Parathyroid adenoma (tissue), 2 donors: Measurements from ENCODE around the gene BCAS4.

Experiments used
- H2AFZ ChIP-seq: fragments of 300-600 bp; sonication (generic); one replicate; pipeline ENCODE4 v1.7.0; 2017; ENCODE audit warnings: antibody characterized with exemption, mild to moderate bottlenecking
- H3K27ac ChIP-seq: fragments of 300-600 bp; sonication (generic); one replicate; pipeline ENCODE4 v1.7.0; 2017
- H3K27me3 ChIP-seq: fragments of 300-600 bp; sonication (generic); one replicate; pipeline ENCODE4 v1.7.0; 2017; ENCODE audit warnings: low read length; ENCODE audit not compliant: control insufficient read depth, insufficient read depth
- H3K36me3 ChIP-seq: fragments of 300-600 bp; sonication (generic); one replicate; pipeline ENCODE4 v1.7.0; 2017; ENCODE audit warnings: low read length; ENCODE audit not compliant: control insufficient read depth, insufficient read depth
- H3K4me1 ChIP-seq: fragments of 300-600 bp; sonication (generic); one replicate; pipeline ENCODE4 v1.7.0; 2017; ENCODE audit warnings: control low read depth
- H3K4me2 ChIP-seq: fragments of 300-600 bp; sonication (generic); one replicate; pipeline ENCODE4 v1.7.0; 2017; ENCODE audit warnings: low read length
- H3K4me3 ChIP-seq: fragments of 300-600 bp; sonication (generic); one replicate; pipeline ENCODE4 v1.7.0; 2017; ENCODE audit warnings: low read depth, low read length
- H3K79me2 ChIP-seq: fragments of 300-600 bp; sonication (generic); one replicate; pipeline ENCODE4 v1.7.0; 2017; ENCODE audit warnings: control low read depth
- H3K9ac ChIP-seq: fragments of 300-600 bp; sonication (generic); one replicate; pipeline ENCODE4 v1.7.0; 2017; ENCODE audit warnings: mild to moderate bottlenecking
- H3K9me3 ChIP-seq: fragments of 300-600 bp; sonication (generic); one replicate; pipeline ENCODE4 v1.7.0; 2017; ENCODE audit warnings: low read length; ENCODE audit not compliant: control insufficient read depth
- TF ChIP-seq, protein P1 (sequence below): fragments of 300-600 bp; sonication (generic); IDR thresholded peaks from one replicate; pipeline ENCODE4 v1.7.0; 2017; ENCODE audit warnings: antibody characterized with exemption, mild to moderate bottlenecking
- donor health status: primary hyperparathyroidism.

Gene BCAS4

DNA sequence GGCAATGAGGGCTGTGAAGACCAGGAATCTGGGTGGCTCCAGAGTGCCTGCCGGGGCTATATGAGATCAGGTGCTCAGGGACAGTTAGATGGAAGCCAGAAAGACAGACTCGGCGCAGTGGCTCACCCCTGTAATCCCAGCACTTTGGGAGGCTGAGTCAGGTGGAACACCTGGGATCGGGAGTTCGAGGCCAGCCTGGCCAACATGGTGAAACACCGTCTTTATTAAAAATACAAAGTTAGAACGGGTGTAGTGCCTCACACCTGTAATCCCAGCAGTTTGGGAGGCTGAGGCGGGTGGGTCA is 43.4 kb downstream of the BCAS4 start:
- Histone ChIP-seq H3K36me3 (no peaks in the 10 kb centered on the region), H3K9me3 (no peaks in the 10 kb centered on the region), H3K79me2 (no peaks in the 10 kb centered on the region), H3K4me3 (no peak overlapping the region), H3K4me1 (peaks cover 27% of the 10 kb centered on the region), H3K9ac (no peak overlapping the region), H3K4me2 (no peak overlapping the region), H3K27me3 (no peaks in the 10 kb centered on the region), H3K27ac (peak overlapping the region; percentile 87), H2AFZ (peak overlapping the region; percentile 64)
- TF ChIP-seq, protein P1, sequence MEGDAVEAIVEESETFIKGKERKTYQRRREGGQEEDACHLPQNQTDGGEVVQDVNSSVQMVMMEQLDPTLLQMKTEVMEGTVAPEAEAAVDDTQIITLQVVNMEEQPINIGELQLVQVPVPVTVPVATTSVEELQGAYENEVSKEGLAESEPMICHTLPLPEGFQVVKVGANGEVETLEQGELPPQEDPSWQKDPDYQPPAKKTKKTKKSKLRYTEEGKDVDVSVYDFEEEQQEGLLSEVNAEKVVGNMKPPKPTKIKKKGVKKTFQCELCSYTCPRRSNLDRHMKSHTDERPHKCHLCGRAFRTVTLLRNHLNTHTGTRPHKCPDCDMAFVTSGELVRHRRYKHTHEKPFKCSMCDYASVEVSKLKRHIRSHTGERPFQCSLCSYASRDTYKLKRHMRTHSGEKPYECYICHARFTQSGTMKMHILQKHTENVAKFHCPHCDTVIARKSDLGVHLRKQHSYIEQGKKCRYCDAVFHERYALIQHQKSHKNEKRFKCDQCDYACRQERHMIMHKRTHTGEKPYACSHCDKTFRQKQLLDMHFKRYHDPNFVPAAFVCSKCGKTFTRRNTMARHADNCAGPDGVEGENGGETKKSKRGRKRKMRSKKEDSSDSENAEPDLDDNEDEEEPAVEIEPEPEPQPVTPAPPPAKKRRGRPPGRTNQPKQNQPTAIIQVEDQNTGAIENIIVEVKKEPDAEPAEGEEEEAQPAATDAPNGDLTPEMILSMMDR = no peak

DNA sequence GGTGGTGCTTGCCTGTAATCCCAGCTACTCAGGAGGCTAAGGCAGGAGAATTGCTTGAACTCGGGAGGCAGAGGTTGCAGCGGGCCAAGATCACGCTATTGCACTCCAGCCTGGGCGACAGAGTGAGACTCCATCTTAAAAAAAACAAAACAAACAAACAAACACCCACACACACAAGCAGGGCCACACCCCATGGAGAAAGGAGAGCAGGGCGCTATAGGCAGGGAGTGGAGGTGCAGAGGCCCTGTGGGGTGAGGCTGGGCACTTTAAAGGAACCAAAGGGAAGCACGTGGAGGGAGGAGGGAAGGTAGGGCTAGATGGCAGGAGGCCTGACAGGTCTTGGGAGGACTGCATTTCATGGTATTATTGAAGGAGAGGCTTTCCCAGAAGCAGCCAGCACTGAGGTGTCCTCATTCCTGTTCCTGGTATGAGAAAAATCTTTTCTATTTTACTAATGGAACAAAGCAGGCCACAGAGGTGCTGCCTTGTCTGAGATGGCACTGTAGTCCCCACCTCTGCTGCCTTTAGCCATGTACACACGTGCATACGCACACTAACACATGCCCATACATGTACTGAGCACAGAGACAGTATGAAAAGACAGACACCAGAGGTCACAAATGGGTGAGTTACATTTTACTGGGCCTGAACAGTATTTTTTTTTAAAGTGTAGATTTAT is 44.0 kb downstream of the BCAS4 start:
- TF ChIP-seq, protein P1 = no peak
- Histone ChIP-seq H3K27me3 (no peaks in the 10 kb centered on the region), H3K4me2 (no peak overlapping the region), H3K27ac (peak overlapping the region; percentile 87), H3K4me3 (no peak overlapping the region), H3K9me3 (no peaks in the 10 kb centered on the region), H3K9ac (no peak overlapping the region), H3K79me2 (peaks cover 4% of the 10 kb centered on the region), H3K36me3 (no peaks in the 10 kb centered on the region), H3K4me1 (peaks cover 29% of the 10 kb centered on the region), H2AFZ (peak overlapping the region; percentile 64)

DNA sequence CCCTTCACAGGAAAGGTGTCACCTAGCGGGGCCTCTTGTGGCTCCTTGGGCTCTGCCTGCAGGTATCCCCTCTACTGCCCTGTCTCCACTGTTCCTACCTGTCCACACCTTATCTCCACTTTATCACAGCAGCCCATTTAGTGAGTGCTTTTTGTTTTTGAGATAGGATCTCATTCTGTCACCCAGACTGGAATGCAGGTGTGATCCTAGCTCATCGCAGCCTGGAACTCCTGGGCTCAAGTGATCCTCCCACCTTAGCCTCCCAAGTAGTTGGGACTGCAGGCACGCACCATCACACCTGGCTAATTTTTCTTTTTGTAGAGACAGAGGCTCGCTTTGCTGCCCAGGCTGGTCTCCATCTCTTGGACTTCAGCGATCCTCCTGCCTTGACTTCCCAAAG is 48.0 kb downstream of the BCAS4 start:
- Histone ChIP-seq H3K9ac (no peak overlapping the region), H3K36me3 (no peaks in the 10 kb centered on the region), H3K79me2 (peaks cover 7% of the 10 kb centered on the region), H3K9me3 (no peaks in the 10 kb centered on the region), H3K27me3 (no peaks in the 10 kb centered on the region), H3K4me2 (no peak overlapping the region), H3K27ac (no peak overlapping the region), H2AFZ (no peak overlapping the region), H3K4me1 (peaks cover 28% of the 10 kb centered on the region), H3K4me3 (no peak overlapping the region)
- TF ChIP-seq, protein P1 = no peak

DNA sequence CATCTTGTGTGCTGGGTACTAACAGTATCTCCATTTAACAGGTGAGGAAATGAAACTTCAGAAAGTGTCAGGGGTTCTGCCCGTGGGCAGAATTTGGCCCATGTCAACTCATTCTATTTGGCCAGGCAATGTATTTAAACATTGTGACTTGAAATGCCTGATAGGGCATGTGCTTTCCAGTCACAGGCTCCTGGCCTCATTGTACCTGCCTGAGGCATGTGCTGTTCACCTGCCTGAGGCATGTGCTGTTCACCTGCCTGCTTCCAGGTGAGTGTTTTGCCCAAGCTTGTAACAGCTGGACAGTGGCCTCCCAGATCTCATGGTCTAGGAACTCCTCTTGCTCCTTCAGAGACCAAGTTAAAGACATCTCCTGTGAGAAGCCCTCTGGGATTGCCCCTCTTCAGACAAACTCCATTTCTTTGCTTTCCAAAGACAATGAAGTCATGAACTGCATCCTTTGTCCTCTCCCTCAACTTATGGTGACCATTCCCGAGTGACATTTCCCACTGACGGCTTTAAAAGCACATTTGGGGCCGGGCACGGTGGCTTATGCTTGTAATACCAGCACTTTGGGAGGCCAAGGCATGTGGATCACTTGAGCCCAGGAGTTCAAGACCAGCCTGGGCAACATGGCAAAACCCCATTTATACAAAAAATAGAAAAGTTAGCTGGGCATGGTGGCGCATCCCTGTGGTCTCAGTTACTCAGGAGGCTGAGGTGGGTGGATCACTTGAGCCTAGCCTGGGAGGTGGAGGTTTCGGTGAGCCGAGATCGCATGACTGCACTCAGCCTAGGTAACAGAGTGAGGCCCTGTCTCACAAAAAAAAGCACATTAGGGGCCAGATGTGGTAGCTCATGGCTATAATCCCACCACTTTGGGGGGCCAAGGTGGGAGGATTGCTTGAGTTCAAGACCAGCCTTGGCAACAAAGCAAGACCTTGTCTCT is 48.7 kb downstream of the BCAS4 start:
- H3K27ac ChIP-seq = no peak overlapping the region
- H3K4me2 ChIP-seq = no peak overlapping the region
- H3K4me3 ChIP-seq = no peak overlapping the region
- peaks cover 7% of the 10 kb centered on the region for H3K79me2 ChIP-seq
- peaks cover 24% of the 10 kb centered on the region for H3K4me1 ChIP-seq
- H2AFZ ChIP-seq = no peak overlapping the region
- no peaks in the 10 kb centered on the region for H3K9me3 ChIP-seq
- no peak overlapping the region for H3K9ac ChIP-seq
- TF ChIP-seq, protein P1 = no peak
- H3K27me3 ChIP-seq = no peaks in the 10 kb centered on the region
- no peaks in the 10 kb centered on the region for H3K36me3 ChIP-seq
